Measurements from ENCODE around the gene EFCAB12.
"Not testable (repeated sequence)": the region's sequence is repeated elsewhere in the genome, so short reads cannot be mapped to it uniquely, and the experiment has no call there.

EFCAB12 gene

GRCh38 chr3:129365296-129366136 lies 62.9 kb downstream of the EFCAB12 start:
- no peak for DNase-seq (ENCODE audit: low read depth)

- not testable (repeated sequence) for DNase-seq (ENCODE audit: low read depth)
Measured at GRCh38 chr3:129364811-129365210, 63.6 kb downstream of the EFCAB12 start.

- DNase-seq (ENCODE audit: low read depth), result not testable (repeated sequence)
Measured at GRCh38 chr3:129363356-129363755, 65.1 kb downstream of the EFCAB12 start.

DNA sequence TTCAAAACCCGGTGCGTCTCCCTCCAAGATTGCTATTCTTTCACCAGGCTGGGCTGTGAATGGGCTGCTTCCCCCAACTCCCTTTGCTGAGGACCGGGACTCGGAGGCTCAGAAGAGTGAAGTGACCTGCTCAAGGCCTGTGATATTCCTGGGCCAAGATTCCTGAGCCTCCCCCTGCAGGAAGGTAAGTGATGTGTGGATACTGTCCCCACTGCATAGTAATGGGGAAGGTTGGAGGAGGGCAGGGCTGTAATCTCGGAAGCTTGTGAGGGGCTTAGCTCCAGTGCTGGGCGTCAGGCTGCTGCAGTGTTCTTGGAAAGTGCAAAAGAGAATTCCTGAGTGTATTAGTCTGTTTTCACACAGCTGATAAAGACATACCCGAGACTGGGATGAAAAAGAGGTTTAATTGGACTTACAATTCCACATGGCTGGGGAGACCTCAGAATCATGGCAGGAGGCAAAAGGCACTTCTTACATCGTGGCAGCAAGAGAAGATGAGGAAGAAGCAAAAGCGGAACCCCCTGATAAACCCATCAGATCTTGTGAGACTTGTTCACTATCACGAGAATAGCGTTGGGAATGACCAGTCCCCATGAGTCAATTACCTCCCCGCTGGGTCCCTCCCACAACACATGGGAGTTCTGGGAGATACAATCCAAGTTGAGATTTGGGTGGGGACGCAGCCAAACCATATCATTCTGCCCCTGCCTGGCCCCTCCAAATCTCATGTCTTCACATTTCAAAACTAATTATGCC lies 67.6 kb downstream of the EFCAB12 start:
- no peak for DNase-seq (ENCODE audit: low read depth)

GRCh38 chr3:129360171-129360611 lies 68.2 kb downstream of the EFCAB12 start:
- DNase-seq (ENCODE audit: low read depth), result no peak

DNA sequence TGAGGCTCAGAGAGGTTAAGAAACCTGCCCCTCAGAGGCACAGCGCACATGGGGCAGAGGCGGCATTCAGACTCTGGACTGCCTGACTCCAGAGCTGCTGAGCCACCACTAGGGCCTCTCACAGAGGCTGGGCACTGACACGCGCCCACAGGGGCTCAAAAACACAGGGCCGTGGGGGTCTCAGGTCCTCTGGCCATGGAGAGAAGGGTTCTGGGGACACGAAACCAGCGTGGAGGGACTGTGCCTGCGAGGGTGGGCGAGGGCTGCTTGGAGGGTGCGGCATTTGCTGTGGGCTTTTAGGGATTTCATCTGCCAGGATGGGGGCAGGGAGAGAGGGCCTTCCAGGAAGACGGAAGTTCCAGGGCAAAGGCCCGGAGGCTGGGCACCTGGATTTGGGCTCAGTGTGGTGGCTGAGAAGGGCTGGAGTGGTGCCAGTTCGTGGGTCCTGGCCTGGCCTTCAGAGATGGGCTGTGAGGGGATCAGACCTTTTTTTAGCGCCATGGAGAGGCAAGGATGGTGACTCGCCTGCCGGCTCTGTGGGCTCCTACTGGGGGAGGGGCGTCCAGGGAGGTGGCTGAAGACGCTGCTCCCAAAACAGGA lies 69.6 kb downstream of the EFCAB12 start:
- DNase-seq (ENCODE audit: low read depth), result no peak

GRCh38 chr3:129358177-129358771 lies 70.2 kb downstream of the EFCAB12 start:
- DNase-seq (ENCODE audit: low read depth), result no peak

DNA sequence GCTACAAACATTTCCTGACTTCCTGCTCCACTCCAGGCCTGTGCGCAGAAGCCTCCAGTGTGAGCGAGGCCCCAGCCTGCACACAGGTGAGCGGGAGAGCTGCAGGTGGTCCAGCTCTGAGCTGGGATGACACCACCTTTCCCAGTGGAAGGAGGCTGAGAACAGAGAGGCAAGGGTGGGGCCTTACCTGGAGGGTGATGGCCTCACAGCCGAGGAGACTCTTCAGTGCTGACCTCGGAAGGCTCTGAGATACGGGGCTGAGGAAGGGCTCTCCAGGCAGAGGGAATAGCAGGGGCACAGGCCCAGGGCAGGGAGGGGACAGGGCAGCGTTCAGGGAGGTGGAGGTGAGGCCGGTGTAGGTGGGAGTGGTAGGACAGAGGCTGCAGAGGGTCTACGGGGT lies 70.8 kb downstream of the EFCAB12 start:
- DNase-seq (ENCODE audit: low read depth), result no peak

- DNase-seq (ENCODE audit: low read depth), result no peak
Measured at GRCh38 chr3:129356756-129357425, 71.5 kb downstream of the EFCAB12 start.

GRCh38 chr3:129353589-129353941 lies 74.9 kb downstream of the EFCAB12 start:
- no peak for DNase-seq (ENCODE audit: low read depth)

DNA sequence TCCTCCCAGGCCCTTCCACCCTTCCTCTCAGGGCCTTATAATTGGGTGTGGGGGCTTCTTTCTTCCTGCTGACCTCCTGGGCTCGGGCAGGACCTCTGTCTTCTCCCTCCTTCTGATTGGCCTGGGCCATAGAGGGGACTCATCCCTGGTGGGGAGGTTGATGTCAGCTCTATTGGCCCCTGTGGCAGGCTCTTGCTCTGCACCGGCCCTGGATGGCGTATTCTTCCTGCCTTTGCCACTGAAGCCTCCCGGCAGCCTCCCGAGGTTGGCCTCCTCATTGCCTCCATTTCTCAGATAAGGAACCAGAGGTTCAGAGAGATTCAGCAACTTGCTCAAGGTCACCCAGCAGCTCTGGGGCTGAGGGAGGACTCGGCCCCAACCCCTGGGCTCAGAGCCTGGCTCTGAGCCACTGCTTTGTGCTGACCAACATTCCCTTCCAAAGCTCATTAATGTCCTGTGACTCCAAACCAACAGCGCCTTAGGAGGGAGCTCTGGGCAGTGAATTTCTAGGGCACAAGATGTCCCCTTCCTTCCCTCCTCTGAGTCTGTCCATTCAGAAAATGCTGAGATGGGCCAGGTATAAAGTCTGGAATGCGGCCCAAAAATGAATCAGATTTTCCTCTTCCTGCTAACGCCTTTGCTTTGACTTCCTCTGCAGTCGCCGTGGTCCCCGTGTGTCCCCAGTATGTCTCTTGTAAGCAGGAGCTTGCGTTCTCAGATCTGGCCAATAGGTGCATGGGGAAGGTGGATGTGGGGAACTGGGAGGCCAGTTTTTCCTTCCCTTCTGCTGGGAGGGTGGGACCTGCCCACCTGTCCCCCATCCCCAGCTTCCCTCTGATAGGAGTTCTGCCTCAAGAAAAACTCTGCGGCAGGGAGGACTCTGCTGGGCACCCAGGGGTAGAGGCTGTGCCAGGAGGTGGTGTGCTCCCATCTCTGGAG lies 75.5 kb downstream of the EFCAB12 start:
- no peak for DNase-seq (ENCODE audit: low read depth)

DNA sequence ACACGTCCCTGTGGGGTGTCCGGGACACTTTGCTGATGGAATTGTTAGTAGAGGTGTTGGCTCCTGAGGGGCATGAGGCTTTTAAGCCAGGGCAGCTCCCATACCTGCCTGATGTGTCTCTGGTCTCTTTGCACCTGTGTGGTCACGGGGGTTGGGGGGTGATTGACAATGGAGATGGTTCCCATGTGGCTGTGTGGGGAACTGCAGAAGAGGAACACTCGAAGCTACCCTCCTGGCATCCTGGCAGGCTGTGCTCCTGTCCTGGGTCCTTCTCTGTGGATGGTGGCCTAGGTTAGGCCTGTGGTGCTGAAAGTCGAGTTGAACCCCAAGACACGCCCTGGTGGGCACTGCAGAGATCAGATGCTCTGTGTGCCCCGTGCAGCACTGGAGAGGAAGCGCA lies 76.4 kb downstream of the EFCAB12 start:
- no peak for DNase-seq (ENCODE audit: low read depth)
